PFSK-1 (cell line): ENCODE data around the gene DIAPH3.

Experiments
- FOXP2 ChIP-seq: optimal IDR thresholded peaks from 2 replicates; pipeline ENCODE3; 2011; ENCODE audit warnings: borderline replicate concordance, control low read depth, inconsistent platforms; ENCODE audit not compliant: insufficient read depth; ENCODE audit errors: extremely low read length, extremely low read depth
- POLR2AphosphoS5 ChIP-seq: IDR thresholded peaks from 2 replicates; pipeline ENCODE4 v1.6.1; 2012; ENCODE audit warnings: low read depth, mild to moderate bottlenecking, control low read depth, low read length, moderate library complexity
- REST ChIP-seq, 2 experiments: IDR thresholded peaks; 2 replicates each; pipeline versions ENCODE4 v1.6.1 to v1.8.0; 2011 to 2012; ENCODE audit warnings: low read depth in 2 of 2, low read length in 2 of 2, control low read depth in 1 of 2, inconsistent platforms in 1 of 2, mild to moderate bottlenecking in 1 of 2, moderate library complexity in 1 of 2; ENCODE audit not compliant: insufficient read depth in 1 of 2
- SIN3A ChIP-seq: IDR thresholded peaks from 2 replicates; pipeline ENCODE4 v1.6.1; 2012; ENCODE audit warnings: mild to moderate bottlenecking, low read length, moderate library complexity, borderline replicate concordance; ENCODE audit not compliant: insufficient read depth
- TAF1 ChIP-seq: IDR thresholded peaks from 2 replicates; pipeline ENCODE4 v1.6.1; 2012; ENCODE audit warnings: low read length, control low read depth, borderline replicate concordance; ENCODE audit not compliant: insufficient read depth

The DIAPH3 gene

GRCh38 chr13:59766236-59766635 lies 397.5 kb downstream of the DIAPH3 start:
- TF ChIP-seq POLR2AphosphoS5 (no peak), SIN3A (no peak)

GRCh38 chr13:59755632-59756290 lies 408.0 kb downstream of the DIAPH3 start:
- TF ChIP-seq TAF1 (no peak), POLR2AphosphoS5 (no peak), SIN3A (no peak), FOXP2 (no peak), REST (IDR thresholded peaks at IDR 0.05; ENCODE audit: insufficient read depth in 1 of 2, low read depth in 2 of 2, low read length in 2 of 2) (no peak)

GRCh38 chr13:59754411-59754810 lies 409.3 kb downstream of the DIAPH3 start:
- TF ChIP-seq FOXP2 (no peak), POLR2AphosphoS5 (no peak), SIN3A (no peak), REST (IDR thresholded peaks at IDR 0.05; ENCODE audit: insufficient read depth in 1 of 2, low read depth in 2 of 2, low read length in 2 of 2) (no peak), TAF1 (no peak)

- TF ChIP-seq POLR2AphosphoS5 = no peak
- TF ChIP-seq TAF1 = no peak
- TF ChIP-seq REST (IDR thresholded peaks at IDR 0.05; ENCODE audit: insufficient read depth in 1 of 2, low read depth in 2 of 2, low read length in 2 of 2) = no peak
- no peak for TF ChIP-seq SIN3A
- TF ChIP-seq FOXP2 = no peak
Observed at GRCh38 chr13:59750860-59751259, 412.9 kb downstream of the DIAPH3 start.

- TF ChIP-seq FOXP2 (no peak), TAF1 (no peak), SIN3A (no peak), POLR2AphosphoS5 (no peak), REST (IDR thresholded peaks at IDR 0.05; ENCODE audit: insufficient read depth in 1 of 2, low read depth in 2 of 2, low read length in 2 of 2) (no peak)
Observed at GRCh38 chr13:59748046-59748445, 415.7 kb downstream of the DIAPH3 start.
